MM.1S (cell line): ENCODE measurements around the gene TRPT1.

ENCODE experiments used
- CTCF ChIP-seq: fragments of 300-600 bp; sonication (generic); IDR thresholded peaks from 2 replicates; pipeline ENCODE4 v1.5.1; 2016; ENCODE audit warnings: antibody characterized with exemption, low read length, mixed read lengths
- EZH2 ChIP-seq: fragments of 300-600 bp; sonication (generic); optimal IDR thresholded peaks from 2 replicates; pipeline ENCODE3; 2017; ENCODE audit warnings: low read depth, mild to moderate bottlenecking, antibody characterized with exemption, low read length, mixed read lengths
- EZH2phosphoT487 ChIP-seq: fragments of 300-600 bp; sonication (generic); IDR thresholded peaks from 2 replicates; pipeline ENCODE4 v1.6.1; 2018; ENCODE audit warnings: antibody characterized with exemption, low read length

GRCh38 chr11:64183890-64184289 is 42.1 kb downstream of the TRPT1 start:
- no peak for TF ChIP-seq CTCF
- TF ChIP-seq EZH2 = no peak
- no peak for TF ChIP-seq EZH2phosphoT487
